PFSK-1 (cell line): Measurements from ENCODE around the gene PCGF6.

Experiments
- POLR2AphosphoS5 ChIP-seq: IDR thresholded peaks from 2 replicates; pipeline ENCODE4 v1.6.1; 2012; ENCODE audit warnings: low read depth, mild to moderate bottlenecking, control low read depth, low read length, moderate library complexity
- SIN3A ChIP-seq: IDR thresholded peaks from 2 replicates; pipeline ENCODE4 v1.6.1; 2012; ENCODE audit warnings: mild to moderate bottlenecking, low read length, moderate library complexity, borderline replicate concordance; ENCODE audit not compliant: insufficient read depth
- TAF1 ChIP-seq: IDR thresholded peaks from 2 replicates; pipeline ENCODE4 v1.6.1; 2012; ENCODE audit warnings: low read length, control low read depth, borderline replicate concordance; ENCODE audit not compliant: insufficient read depth
- TF ChIP-seq, protein P1 (sequence below), 2 experiments: IDR thresholded peaks; 2 replicates each; pipeline versions ENCODE4 v1.6.1 to v1.8.0; 2011 to 2012; ENCODE audit warnings: low read depth in 2 of 2, low read length in 2 of 2, control low read depth in 1 of 2, inconsistent platforms in 1 of 2, mild to moderate bottlenecking in 1 of 2, moderate library complexity in 1 of 2; ENCODE audit not compliant: insufficient read depth in 1 of 2

- TF ChIP-seq POLR2AphosphoS5: no peak
- TF ChIP-seq, protein P1, sequence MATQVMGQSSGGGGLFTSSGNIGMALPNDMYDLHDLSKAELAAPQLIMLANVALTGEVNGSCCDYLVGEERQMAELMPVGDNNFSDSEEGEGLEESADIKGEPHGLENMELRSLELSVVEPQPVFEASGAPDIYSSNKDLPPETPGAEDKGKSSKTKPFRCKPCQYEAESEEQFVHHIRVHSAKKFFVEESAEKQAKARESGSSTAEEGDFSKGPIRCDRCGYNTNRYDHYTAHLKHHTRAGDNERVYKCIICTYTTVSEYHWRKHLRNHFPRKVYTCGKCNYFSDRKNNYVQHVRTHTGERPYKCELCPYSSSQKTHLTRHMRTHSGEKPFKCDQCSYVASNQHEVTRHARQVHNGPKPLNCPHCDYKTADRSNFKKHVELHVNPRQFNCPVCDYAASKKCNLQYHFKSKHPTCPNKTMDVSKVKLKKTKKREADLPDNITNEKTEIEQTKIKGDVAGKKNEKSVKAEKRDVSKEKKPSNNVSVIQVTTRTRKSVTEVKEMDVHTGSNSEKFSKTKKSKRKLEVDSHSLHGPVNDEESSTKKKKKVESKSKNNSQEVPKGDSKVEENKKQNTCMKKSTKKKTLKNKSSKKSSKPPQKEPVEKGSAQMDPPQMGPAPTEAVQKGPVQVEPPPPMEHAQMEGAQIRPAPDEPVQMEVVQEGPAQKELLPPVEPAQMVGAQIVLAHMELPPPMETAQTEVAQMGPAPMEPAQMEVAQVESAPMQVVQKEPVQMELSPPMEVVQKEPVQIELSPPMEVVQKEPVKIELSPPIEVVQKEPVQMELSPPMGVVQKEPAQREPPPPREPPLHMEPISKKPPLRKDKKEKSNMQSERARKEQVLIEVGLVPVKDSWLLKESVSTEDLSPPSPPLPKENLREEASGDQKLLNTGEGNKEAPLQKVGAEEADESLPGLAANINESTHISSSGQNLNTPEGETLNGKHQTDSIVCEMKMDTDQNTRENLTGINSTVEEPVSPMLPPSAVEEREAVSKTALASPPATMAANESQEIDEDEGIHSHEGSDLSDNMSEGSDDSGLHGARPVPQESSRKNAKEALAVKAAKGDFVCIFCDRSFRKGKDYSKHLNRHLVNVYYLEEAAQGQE (IDR thresholded peaks at IDR 0.05; ENCODE audit: insufficient read depth in 1 of 2, low read depth in 2 of 2, low read length in 2 of 2): no peak
- TF ChIP-seq TAF1: no peak
- no peak for TF ChIP-seq SIN3A
Observed at GRCh38 chr10:103277713-103278536, 73.0 kb downstream of the PCGF6 start.
